Astrocyte of the cerebellum (primary cell): ENCODE data around the gene NRXN2.

Source experiments
- DNase-seq: peaks from one replicate; pipeline ENCODE4 v3.0.0-alpha.2; 2011; ENCODE audit warnings: low read depth
- H3K4me3 ChIP-seq: 2 replicates; pipeline ENCODE4 v1.5.1; 2011; ENCODE audit warnings: mild to moderate bottlenecking, low read depth, low read length, moderate library complexity
- CTCF ChIP-seq: IDR thresholded peaks from 2 replicates; pipeline ENCODE4 v1.5.1; 2012; ENCODE audit warnings: low read length, low read depth, moderate library complexity, mild to moderate bottlenecking; ENCODE audit errors: missing control alignments
- in situ Hi-C: cut with HindIII; loops from 2 replicates; pipeline ENCODE4 v1.10.0; 2017; ENCODE audit warnings: low sequenced_read_pairs

NRXN2 gene

GRCh38 chr11:64759722-64760719, 37.0 kb upstream of the NRXN2 start, which contains the start of gene PYGM:
Gene PYGM (minus strand): TSS chr11:64759974. CDS start chr11:64759898, 76 bp downstream.
- DNase-seq: no peak
- H3K4me3 ChIP-seq: no peak within 1 kb of the TSS
- in situ Hi-C loops: loop anchor here (25.0 kb wide), 1 partner anchor 102 kb away; no protein-coding TSS in a partner anchor
- no peak for TF ChIP-seq CTCF

GRCh38 chr11:64759131-64759721, 36.2 kb upstream of the NRXN2 start:
- no peak for TF ChIP-seq CTCF
- no peak overlapping the region for H3K4me3 ChIP-seq
- DNase-seq: no peak
- in situ Hi-C loops: loop anchor here (25.0 kb wide), 1 partner anchor 103 kb away; no protein-coding TSS in a partner anchor

- TF ChIP-seq CTCF: no peak
- no peak overlapping the region for H3K4me3 ChIP-seq
- DNase-seq: no peak
- in situ Hi-C loops: loop anchor here (25.0 kb wide), 1 partner anchor 104 kb away; no protein-coding TSS in a partner anchor
Observed at GRCh38 chr11:64758330-64759079, 35.5 kb upstream of the NRXN2 start.

GRCh38 chr11:64757549-64758329, 34.7 kb upstream of the NRXN2 start:
- no peak for TF ChIP-seq CTCF
- DNase-seq: no peak
- H3K4me3 ChIP-seq: no peak overlapping the region
- in situ Hi-C loops: loop anchor here (25.0 kb wide), 1 partner anchor 105 kb away; no protein-coding TSS in a partner anchor

GRCh38 chr11:64755681-64756361, 32.8 kb upstream of the NRXN2 start:
- no peak for TF ChIP-seq CTCF
- no peak overlapping the region for H3K4me3 ChIP-seq
- DNase-seq: no peak
- in situ Hi-C loops: loop anchor here (25.0 kb wide), 1 partner anchor 106 kb away; no protein-coding TSS in a partner anchor
